BJ (cell line): Measurements from ENCODE around the gene ZNF860. TPM values are rescaled to one million over a fixed set of nuclear protein-coding genes. Genes with fewer than 3 reads are reported as not detected.

Experiments
- CTCF ChIA-PET: fragments of 350-600 bp; formaldehyde crosslinking; extraction: SDS; loops from one replicate; lab custom pipeline; 2021; ENCODE audit warnings: antibody characterized with exemption, inconsistent platforms; lab: Yijun Ruan, JAX
- POLR2A ChIA-PET: fragments of 300-600 bp; sonication (Branson Sonifier 250); formaldehyde crosslinking; extraction: SDS; loops from one replicate; lab custom pipeline; 2021; ENCODE audit warnings: antibody characterized with exemption; lab: Charles Lee
- DNase-seq: peaks from one replicate; pipeline ENCODE4 v3.0.0-alpha.2; 2011; ENCODE audit warnings: low read depth
- H3K27me3 ChIP-seq: 2 replicates; pipeline ENCODE4 v1.6.0; 2011; ENCODE audit warnings: low read length; ENCODE audit not compliant: control insufficient read depth, insufficient read depth
- H3K36me3 ChIP-seq: 2 replicates; pipeline ENCODE4 v1.5.1; 2011; ENCODE audit warnings: low read length; ENCODE audit not compliant: control insufficient read depth, insufficient read depth
- H3K4me3 ChIP-seq: 2 replicates; pipeline ENCODE4 v1.5.1; 2011; ENCODE audit warnings: low read depth, mild to moderate bottlenecking, control low read depth, low read length
- polyA plus RNA-seq: library from polyadenylated mRNA; depleted of rRNA; stranded (reverse); fragments of >200 nt; gene quantifications from 2 replicates; pipeline ENCODE4 v1.2.3, GENCODE V29; 2011
- TF ChIP-seq, protein P1 (sequence below): IDR thresholded peaks from 2 replicates; pipeline ENCODE4 v1.5.1; 2011; ENCODE audit warnings: low read depth, mild to moderate bottlenecking, control low read depth, inconsistent platforms, low read length, moderate library complexity; ENCODE audit not compliant: insufficient read depth

ZNF860 gene
- polyA plus RNA-seq, 1 experiment: 0.32 TPM

GRCh38 chr3:31974471-31974870 lies 7.1 kb upstream of the ZNF860 start:
- no peak overlapping the region for H3K4me3 ChIP-seq
- TF ChIP-seq, protein P1, sequence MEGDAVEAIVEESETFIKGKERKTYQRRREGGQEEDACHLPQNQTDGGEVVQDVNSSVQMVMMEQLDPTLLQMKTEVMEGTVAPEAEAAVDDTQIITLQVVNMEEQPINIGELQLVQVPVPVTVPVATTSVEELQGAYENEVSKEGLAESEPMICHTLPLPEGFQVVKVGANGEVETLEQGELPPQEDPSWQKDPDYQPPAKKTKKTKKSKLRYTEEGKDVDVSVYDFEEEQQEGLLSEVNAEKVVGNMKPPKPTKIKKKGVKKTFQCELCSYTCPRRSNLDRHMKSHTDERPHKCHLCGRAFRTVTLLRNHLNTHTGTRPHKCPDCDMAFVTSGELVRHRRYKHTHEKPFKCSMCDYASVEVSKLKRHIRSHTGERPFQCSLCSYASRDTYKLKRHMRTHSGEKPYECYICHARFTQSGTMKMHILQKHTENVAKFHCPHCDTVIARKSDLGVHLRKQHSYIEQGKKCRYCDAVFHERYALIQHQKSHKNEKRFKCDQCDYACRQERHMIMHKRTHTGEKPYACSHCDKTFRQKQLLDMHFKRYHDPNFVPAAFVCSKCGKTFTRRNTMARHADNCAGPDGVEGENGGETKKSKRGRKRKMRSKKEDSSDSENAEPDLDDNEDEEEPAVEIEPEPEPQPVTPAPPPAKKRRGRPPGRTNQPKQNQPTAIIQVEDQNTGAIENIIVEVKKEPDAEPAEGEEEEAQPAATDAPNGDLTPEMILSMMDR: no peak
- POLR2A ChIA-PET: no interaction called here
- CTCF ChIA-PET: no interaction called here
- no peak for DNase-seq
- H3K27me3 ChIP-seq: no peaks in the 10 kb centered on the region
- H3K36me3 ChIP-seq: no peaks in the 10 kb centered on the region

- CTCF ChIA-PET: no interaction called here
- TF ChIP-seq, protein P1: no peak
These were observed 6.6 kb upstream of the ZNF860 start for GRCh38 chr3:31974964-31975363.

DNA sequence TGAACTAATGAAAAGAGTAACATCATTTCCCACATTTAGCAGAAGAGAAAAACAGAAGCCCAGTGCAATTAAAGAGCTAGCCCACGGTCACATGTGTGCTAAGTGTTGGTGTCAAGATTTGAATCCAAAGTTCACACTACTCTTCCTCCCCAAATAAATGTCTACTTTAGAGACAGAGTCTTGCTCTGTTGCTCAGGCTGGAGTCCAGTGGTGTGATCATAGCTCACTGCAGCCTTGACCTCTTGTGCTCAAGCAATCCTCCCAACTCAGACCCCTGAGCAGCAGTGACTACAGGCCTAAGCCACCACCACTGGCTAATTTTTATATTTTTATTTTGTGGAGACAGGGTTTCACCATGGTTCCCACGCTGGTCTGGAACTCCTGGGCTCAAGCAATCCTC lies 5.2 kb upstream of the ZNF860 start:
- no peak overlapping the region for H3K4me3 ChIP-seq
- CTCF ChIA-PET: interaction anchor here (1.3 kb wide), 1 partner anchor 42 kb away, joined by 3 read pairs; no protein-coding TSS in a partner anchor
- TF ChIP-seq, protein P1: no peak
- no peaks in the 10 kb centered on the region for H3K36me3 ChIP-seq
- no peak for DNase-seq
- POLR2A ChIA-PET: no interaction called here
- no peaks in the 10 kb centered on the region for H3K27me3 ChIP-seq

More at GRCh38 chr3:31974964-31975363, 6.6 kb upstream of the ZNF860 start:
- H3K36me3 ChIP-seq: no peaks in the 10 kb centered on the region
- no peak for DNase-seq
- no peak overlapping the region for H3K4me3 ChIP-seq
- H3K27me3 ChIP-seq: no peaks in the 10 kb centered on the region
- POLR2A ChIA-PET: no interaction called here

- H3K27me3 ChIP-seq: no peaks in the 10 kb centered on the region
- POLR2A ChIA-PET: no interaction called here
- CTCF ChIA-PET: interaction anchor here (0.6 kb wide), 1 partner anchor 306 kb away, joined by 3 read pairs; no protein-coding TSS in a partner anchor
- H3K4me3 ChIP-seq: no peak overlapping the region
- TF ChIP-seq, protein P1: no peak
- H3K36me3 ChIP-seq: no peaks in the 10 kb centered on the region
- DNase-seq: no peak
These were observed 3.8 kb upstream of the ZNF860 start for GRCh38 chr3:31977736-31978135.

GRCh38 chr3:31978553-31978952 lies 3.0 kb upstream of the ZNF860 start:
- POLR2A ChIA-PET: no interaction called here
- TF ChIP-seq, protein P1: no peak
- H3K27me3 ChIP-seq: no peaks in the 10 kb centered on the region
- DNase-seq: no peak
- no peak overlapping the region for H3K4me3 ChIP-seq
- H3K36me3 ChIP-seq: no peaks in the 10 kb centered on the region
- CTCF ChIA-PET: interaction anchor here (0.6 kb wide), 1 partner anchor 307 kb away, joined by 3 read pairs; no protein-coding TSS in a partner anchor
